ENCODE measurements around the gene SEPSECS. TPM values are rescaled to one million over a fixed set of nuclear protein-coding genes. Genes with fewer than 3 reads are reported as not detected.

SEPSECS gene
- total and polyA plus RNA-seq, 2 of the 8 experiments (the other 6 are each of a cell fraction or from before 2014, with no cell fraction given), result 1.9 to 4.1 TPM

DNA sequence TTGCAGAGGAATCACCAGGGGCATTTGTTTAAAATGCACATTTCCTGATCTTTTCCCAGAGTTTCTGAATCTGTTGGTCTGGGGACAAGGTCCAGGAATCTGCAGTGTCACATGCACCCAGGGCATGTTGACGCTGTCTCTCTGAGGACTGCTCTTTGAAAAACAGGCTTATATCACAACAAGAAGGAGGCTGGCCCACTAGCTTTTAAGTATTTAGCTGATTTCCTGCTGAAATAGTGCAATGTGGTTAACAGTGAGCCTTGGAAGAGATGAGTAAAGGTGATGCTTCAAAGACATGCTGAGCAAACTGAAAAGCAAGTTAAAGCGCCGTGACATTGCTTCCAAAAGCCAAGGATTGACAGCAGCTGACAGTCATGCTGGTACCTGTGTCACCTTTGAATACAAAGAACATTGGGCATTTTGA is 18.6 kb upstream of the SEPSECS start:
- Histone ChIP-seq H2BK120ac (replicated peaks; ENCODE audit: low read depth, low read length) (no peak overlapping the region), H3K9me3 (ENCODE audit: insufficient read depth in 2 of 2, low read depth in 1 of 2, low read length in 1 of 2) (no peaks in the 10 kb centered on the region), H2BK12ac (ENCODE audit: low read depth, low read length) (no peak overlapping the region), H4K91ac (replicated peaks; ENCODE audit: insufficient read length, low read length) (no peak overlapping the region), H2AK5ac (ENCODE audit: low read depth, low read length) (no peak overlapping the region), H4K20me1 (replicated peaks in 1 of 2; ENCODE audit: control insufficient read depth in 1 of 2, insufficient read depth in 2 of 2, low read length in 2 of 2) (no peaks in the 10 kb centered on the region), H3K56ac (replicated peaks; ENCODE audit: insufficient read length, low read depth, low read length) (no peak overlapping the region), H3K79me1 (ENCODE audit: low read depth, low read length) (no peaks in the 10 kb centered on the region), H2AFZ (ENCODE audit: low read length) (no peak overlapping the region), H3K18ac (ENCODE audit: extremely low read depth, low read length) (no peak overlapping the region), H3K79me2 (ENCODE audit: control insufficient read depth in 1 of 2, insufficient read depth in 2 of 2, low read length in 2 of 2) (no peaks in the 10 kb centered on the region), H4K5ac (ENCODE audit: insufficient read length, low read depth, low read length) (no peak overlapping the region), H3K4me2 (ENCODE audit: insufficient read depth in 1 of 2, low read depth in 2 of 2, low read length in 2 of 2) (no peak overlapping the region), H3K9ac (replicated peaks in 1 of 4; ENCODE audit: extremely low read depth in 1 of 4, low read depth in 3 of 4, low read length in 3 of 4) (no peak overlapping the region), H3K14ac (ENCODE audit: insufficient read length) (no peak overlapping the region), H3K4ac (replicated peaks; ENCODE audit: insufficient read length, low read depth, low read length) (no peak overlapping the region), H3K23ac (ENCODE audit: insufficient read length) (no peak overlapping the region), H3K27ac (ENCODE audit: low read depth, low read length) (no peak overlapping the region), H3K27me3 (replicated peaks in 1 of 4; ENCODE audit: control insufficient read depth in 3 of 4, extremely low read depth in 1 of 4, insufficient read depth in 3 of 4, low read length in 3 of 4) (no peaks in the 10 kb centered on the region), H2BK15ac (ENCODE audit: low read length) (no peak overlapping the region), H3K4me3 (ENCODE audit: extremely low read depth in 1 of 4, insufficient read depth in 2 of 4, low read depth in 3 of 4, low read length in 4 of 4) (no peak overlapping the region), H2BK5ac (ENCODE audit: low read depth, low read length) (no peak overlapping the region), H4K8ac (ENCODE audit: extremely low read depth, insufficient read depth, low read length) (no peak overlapping the region), H2BK20ac (ENCODE audit: low read length) (no peak overlapping the region), H3K23me2 (ENCODE audit: low read depth, low read length) (no peaks in the 10 kb centered on the region), H3K4me1 (replicated peaks in 1 of 4; ENCODE audit: control insufficient read depth in 3 of 4, insufficient read depth in 4 of 4, low read length in 3 of 4) (no peaks in the 10 kb centered on the region), H3K36me3 (ENCODE audit: control insufficient read depth in 2 of 4, insufficient read depth in 4 of 4, low read length in 3 of 4) (no peaks in the 10 kb centered on the region)
- POLR2A ChIA-PET (ENCODE audit: partially characterized antibody), result no interaction called here
- CTCF ChIA-PET (ENCODE audit: partially characterized antibody), result interaction anchor here (0.6 to 2.2 kb wide), 10 partner anchors 8 to 196 kb away, joined by 3 to 21 read pairs (median 3); partner anchors contain the start of gene ZCCHC4
- no peak for FAIRE-seq
- 79% methylated on average over 3 of the region's 3 CpGs; no CpG with 5 or more reads in 1 of the 2 experiments for WGBS, 2 experiments (ENCODE audit: extremely low coverage in 1 of 2, insufficient coverage in 1 of 2, insufficient read length in 1 of 2, insufficient replicate concordance in 2 of 2, low coverage in 1 of 2, low lambda C conversion rate in 2 of 2, missing lambda C conversion rate in 1 of 2)
- DNase-seq (ENCODE audit: low read depth in 1 of 2, low spot score in 2 of 2), result no peak
- TF ChIP-seq, protein P1, sequence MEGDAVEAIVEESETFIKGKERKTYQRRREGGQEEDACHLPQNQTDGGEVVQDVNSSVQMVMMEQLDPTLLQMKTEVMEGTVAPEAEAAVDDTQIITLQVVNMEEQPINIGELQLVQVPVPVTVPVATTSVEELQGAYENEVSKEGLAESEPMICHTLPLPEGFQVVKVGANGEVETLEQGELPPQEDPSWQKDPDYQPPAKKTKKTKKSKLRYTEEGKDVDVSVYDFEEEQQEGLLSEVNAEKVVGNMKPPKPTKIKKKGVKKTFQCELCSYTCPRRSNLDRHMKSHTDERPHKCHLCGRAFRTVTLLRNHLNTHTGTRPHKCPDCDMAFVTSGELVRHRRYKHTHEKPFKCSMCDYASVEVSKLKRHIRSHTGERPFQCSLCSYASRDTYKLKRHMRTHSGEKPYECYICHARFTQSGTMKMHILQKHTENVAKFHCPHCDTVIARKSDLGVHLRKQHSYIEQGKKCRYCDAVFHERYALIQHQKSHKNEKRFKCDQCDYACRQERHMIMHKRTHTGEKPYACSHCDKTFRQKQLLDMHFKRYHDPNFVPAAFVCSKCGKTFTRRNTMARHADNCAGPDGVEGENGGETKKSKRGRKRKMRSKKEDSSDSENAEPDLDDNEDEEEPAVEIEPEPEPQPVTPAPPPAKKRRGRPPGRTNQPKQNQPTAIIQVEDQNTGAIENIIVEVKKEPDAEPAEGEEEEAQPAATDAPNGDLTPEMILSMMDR (IDR thresholded peaks at IDR 0.05; ENCODE audit: control extremely low read depth in 1 of 3, insufficient read depth in 1 of 3, low read depth in 1 of 3, low read length in 3 of 3), result no peak
- TF ChIP-seq SIRT6 (IDR thresholded peaks at IDR 0.05; ENCODE audit: low read length), result no peak
- TF ChIP-seq HDAC6 (IDR thresholded peaks at IDR 0.05; ENCODE audit: low read depth, low read length), result no peak
- no peak for TF ChIP-seq TAF1 (IDR thresholded peaks at IDR 0.05; ENCODE audit: low read depth, low read length)
- no peak for TF ChIP-seq POLR2AphosphoS5 (IDR thresholded peaks at IDR 0.05; ENCODE audit: low read depth, low read length)
- no peak for TF ChIP-seq SIX5 (IDR thresholded peaks at IDR 0.05; ENCODE audit: low read depth, low read length)
- no peak for TF ChIP-seq POLR2A (IDR thresholded peaks at IDR 0.05; ENCODE audit: control extremely low read depth in 1 of 2, low read depth in 2 of 2, low read length in 2 of 2)
- TF ChIP-seq SP2 (IDR thresholded peaks at IDR 0.05; ENCODE audit: low read length), result no peak
- TF ChIP-seq, protein P2, sequence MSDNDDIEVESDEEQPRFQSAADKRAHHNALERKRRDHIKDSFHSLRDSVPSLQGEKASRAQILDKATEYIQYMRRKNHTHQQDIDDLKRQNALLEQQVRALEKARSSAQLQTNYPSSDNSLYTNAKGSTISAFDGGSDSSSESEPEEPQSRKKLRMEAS (IDR thresholded peaks at IDR 0.05), result no peak
- TF ChIP-seq RXRA (IDR thresholded peaks at IDR 0.05; ENCODE audit: insufficient read depth, low read depth, low read length), result no peak
- TF ChIP-seq GTF2F1 (IDR thresholded peaks at IDR 0.05; ENCODE audit: borderline replicate concordance, low read depth, low read length), result no peak
- TF ChIP-seq SP1 (IDR thresholded peaks at IDR 0.05; ENCODE audit: low read depth, low read length), result no peak

All from H1 (cell line).